CD14-positive monocyte (primary cell): ENCODE data around the gene DNAJC1. TPM values are rescaled to one million over a fixed set of nuclear protein-coding genes. Genes with fewer than 3 reads are reported as not detected.

Experiments
- DNase-seq, 3 donors: peaks; one replicate each; pipeline ENCODE4 v3.0.0-alpha.2; 2011 to 2022
- H2AFZ ChIP-seq: 2 replicates; pipeline ENCODE4 v1.6.0; 2012; ENCODE audit warnings: mild to moderate bottlenecking, low read depth, low read length, inconsistent platforms; ENCODE audit not compliant: insufficient read depth, poor library complexity, severe bottlenecking
- H3K27ac ChIP-seq, 2 donors: 1 replicate in 1 of 2; 2 replicates in 1 of 2; pipeline ENCODE4 v1.5.1; 2012 to 2013; ENCODE audit warnings: low read length in 2 of 2, control low read depth in 1 of 2, inconsistent platforms in 1 of 2, low read depth in 1 of 2, mild to moderate bottlenecking in 1 of 2
- H3K27me3 ChIP-seq, 2 donors: one replicate each; pipeline versions ENCODE4 v1.6.0 to v1.6.1; 2011 to 2013; ENCODE audit warnings: low read length in 2 of 2; ENCODE audit not compliant: control insufficient read depth in 2 of 2, insufficient read depth in 2 of 2
- H3K36me3 ChIP-seq, 2 donors: replicated peaks in 1 of 2; 1 replicate in 1 of 2; 2 replicates in 1 of 2; pipeline versions ENCODE4 v1.5.1 to v1.6.1; 2012 to 2013; ENCODE audit warnings: low read length in 2 of 2, control low read depth in 1 of 2, inconsistent platforms in 1 of 2, mild to moderate bottlenecking in 1 of 2; ENCODE audit not compliant: insufficient read depth in 2 of 2, control insufficient read depth in 1 of 2
- H3K4me1 ChIP-seq, 2 donors: 1 replicate in 1 of 2; 2 replicates in 1 of 2; pipeline versions ENCODE4 v1.5.1 to v1.6.1; 2012 to 2013; ENCODE audit warnings: low read length in 2 of 2, control low read depth in 1 of 2, inconsistent platforms in 1 of 2, mild to moderate bottlenecking in 1 of 2, moderate library complexity in 1 of 2; ENCODE audit not compliant: insufficient read depth in 2 of 2, control insufficient read depth in 1 of 2
- H3K4me2 ChIP-seq: replicated peaks from 2 replicates; pipeline ENCODE3; 2012; ENCODE audit warnings: low read length, moderate library complexity, mild to moderate bottlenecking; ENCODE audit not compliant: poor library complexity, severe bottlenecking; ENCODE audit errors: extremely low read depth
- H3K4me3 ChIP-seq, 3 experiments: fragments of 200-600 bp in 1 of 3; sonication (generic) in 1 of 3; replicated peaks in 1 of 3; 1 replicate in 2 of 3; 2 replicates in 1 of 3; pipeline ENCODE4 v1.5.1; 2011 to 2013; ENCODE audit warnings: low read length in 3 of 3, mild to moderate bottlenecking in 3 of 3, control low read depth in 2 of 3, low read depth in 2 of 3, inconsistent platforms in 1 of 3, moderate library complexity in 1 of 3
- H3K79me2 ChIP-seq: 2 replicates; pipeline ENCODE4 v1.6.0; 2012; ENCODE audit warnings: mild to moderate bottlenecking, control low read depth, inconsistent platforms, low read length, moderate library complexity; ENCODE audit not compliant: insufficient read depth
- H3K9ac ChIP-seq: 2 replicates; pipeline ENCODE4 v1.6.0; 2017; ENCODE audit warnings: low read length, mild to moderate bottlenecking; ENCODE audit not compliant: insufficient read depth, poor library complexity, severe bottlenecking
- H3K9me3 ChIP-seq, 2 donors: replicated peaks in 1 of 2; 1 replicate in 1 of 2; 2 replicates in 1 of 2; pipeline versions ENCODE4 v1.5.1 to v1.6.1; 2012 to 2013; ENCODE audit warnings: low read length in 2 of 2, control low read depth in 1 of 2; ENCODE audit not compliant: control insufficient read depth in 1 of 2, insufficient read depth in 1 of 2
- H4K20me1 ChIP-seq: 2 replicates; pipeline ENCODE4 v1.6.0; 2012; ENCODE audit warnings: mild to moderate bottlenecking, low read length, control low read depth, moderate library complexity; ENCODE audit not compliant: insufficient read depth
- H3K27ac Mint-ChIP-seq, 7 donors: one replicate each; pipeline ENCODE4 v1.8.0; 2020; ENCODE audit warnings: mild to moderate bottlenecking in 7 of 7, mixed read lengths in 7 of 7, moderate library complexity in 6 of 7, inconsistent platforms in 2 of 7
- H3K27me3 Mint-ChIP-seq, 3 donors: one replicate each; pipeline ENCODE4 v1.8.0; 2021 to 2022; ENCODE audit warnings: low read depth in 3 of 3, mild to moderate bottlenecking in 3 of 3, mixed read lengths in 3 of 3, moderate library complexity in 3 of 3, inconsistent platforms in 1 of 3
- H3K36me3 Mint-ChIP-seq, 2 donors: one replicate each; pipeline ENCODE4 v1.8.0; 2020; ENCODE audit warnings: mixed read lengths in 2 of 2, inconsistent platforms in 1 of 2, mild to moderate bottlenecking in 1 of 2
- H3K4me1 Mint-ChIP-seq: one replicate; pipeline ENCODE4 v1.8.0; 2020; ENCODE audit warnings: mild to moderate bottlenecking, mixed read lengths
- H3K4me3 Mint-ChIP-seq, 2 donors: one replicate each; pipeline ENCODE4 v1.8.0; 2020; ENCODE audit warnings: mild to moderate bottlenecking in 2 of 2, mixed read lengths in 2 of 2, moderate library complexity in 1 of 2
- H3K9me3 Mint-ChIP-seq, 7 donors: one replicate each; pipeline ENCODE4 v1.8.0; 2020 to 2022; ENCODE audit warnings: mixed read lengths in 7 of 7, mild to moderate bottlenecking in 6 of 7, moderate library complexity in 6 of 7, inconsistent platforms in 2 of 7
- WGBS: methylation state at CpG from one replicate; pipeline ENCODE4 v1.1.5; 2013; ENCODE audit warnings: missing lambda C conversion rate; ENCODE audit not compliant: insufficient coverage; 5-methylcytosine and 5-hydroxymethylcytosine counted together
- intact Hi-C, 2 donors: fragments of 100-400 bp; cut with micrococcal nuclease; formaldehyde crosslinking; loops; one replicate each; pipeline versions ENCODE4 v1.15.0 to v1.15.1; 2023
- polyA minus RNA-seq: library from RNA; depleted of rRNA, polyadenylated mRNA; stranded (reverse); fragments of >200 nt; gene quantifications from 2 replicates; pipeline ENCODE4 v1.2.3, GENCODE V29; 2012
- polyA plus RNA-seq, 3 donors: library from polyadenylated mRNA; depleted of rRNA in 1 of 3; unstranded in 2 of 3; stranded (reverse) in 1 of 3; fragments of 300-500 nt in 2 of 3; fragments of >200 nt in 1 of 3; fragmentation: Illumina TruSeq in 2 of 3; gene quantifications; 1 replicate in 2 of 3; 2 replicates in 1 of 3; pipeline ENCODE4 v1.2.3, GENCODE V29; 2012 to 2021
- total RNA-seq, 12 experiments: library from RNA in 1 of 12; stranded (reverse) in 1 of 12; fragments of 120-200 nt in 1 of 12; gene quantifications; one replicate each; pipeline ENCODE4 v1.2.4 and lab custom pipeline; 2013 to 2026; ENCODE audit warnings: mixed read lengths in 6 of 12, inconsistent platforms in 1 of 12
- TF ChIP-seq, protein P1 (sequence below): fragments of 200-600 bp; IDR thresholded peaks from one replicate; pipeline ENCODE4 v1.8.0; 2022; ENCODE audit warnings: antibody characterized with exemption, mild to moderate bottlenecking

Gene DNAJC1, protein sequence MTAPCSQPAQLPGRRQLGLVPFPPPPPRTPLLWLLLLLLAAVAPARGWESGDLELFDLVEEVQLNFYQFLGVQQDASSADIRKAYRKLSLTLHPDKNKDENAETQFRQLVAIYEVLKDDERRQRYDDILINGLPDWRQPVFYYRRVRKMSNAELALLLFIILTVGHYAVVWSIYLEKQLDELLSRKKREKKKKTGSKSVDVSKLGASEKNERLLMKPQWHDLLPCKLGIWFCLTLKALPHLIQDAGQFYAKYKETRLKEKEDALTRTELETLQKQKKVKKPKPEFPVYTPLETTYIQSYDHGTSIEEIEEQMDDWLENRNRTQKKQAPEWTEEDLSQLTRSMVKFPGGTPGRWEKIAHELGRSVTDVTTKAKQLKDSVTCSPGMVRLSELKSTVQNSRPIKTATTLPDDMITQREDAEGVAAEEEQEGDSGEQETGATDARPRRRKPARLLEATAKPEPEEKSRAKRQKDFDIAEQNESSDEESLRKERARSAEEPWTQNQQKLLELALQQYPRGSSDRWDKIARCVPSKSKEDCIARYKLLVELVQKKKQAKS
- 33.1 TPM for total RNA-seq (2013)
- polyA plus RNA-seq (10 to 100 TPM; 11.4 to 12.9 (median 12.5) TPM), polyA minus RNA-seq (19.7 and 29.8 TPM in 2 replicates), total RNA-seq (lab: John Stamatoyannopoulos, UW) (15.0 to 31.9 (median 28.3) reads per million in 11 experiments)

DNA sequence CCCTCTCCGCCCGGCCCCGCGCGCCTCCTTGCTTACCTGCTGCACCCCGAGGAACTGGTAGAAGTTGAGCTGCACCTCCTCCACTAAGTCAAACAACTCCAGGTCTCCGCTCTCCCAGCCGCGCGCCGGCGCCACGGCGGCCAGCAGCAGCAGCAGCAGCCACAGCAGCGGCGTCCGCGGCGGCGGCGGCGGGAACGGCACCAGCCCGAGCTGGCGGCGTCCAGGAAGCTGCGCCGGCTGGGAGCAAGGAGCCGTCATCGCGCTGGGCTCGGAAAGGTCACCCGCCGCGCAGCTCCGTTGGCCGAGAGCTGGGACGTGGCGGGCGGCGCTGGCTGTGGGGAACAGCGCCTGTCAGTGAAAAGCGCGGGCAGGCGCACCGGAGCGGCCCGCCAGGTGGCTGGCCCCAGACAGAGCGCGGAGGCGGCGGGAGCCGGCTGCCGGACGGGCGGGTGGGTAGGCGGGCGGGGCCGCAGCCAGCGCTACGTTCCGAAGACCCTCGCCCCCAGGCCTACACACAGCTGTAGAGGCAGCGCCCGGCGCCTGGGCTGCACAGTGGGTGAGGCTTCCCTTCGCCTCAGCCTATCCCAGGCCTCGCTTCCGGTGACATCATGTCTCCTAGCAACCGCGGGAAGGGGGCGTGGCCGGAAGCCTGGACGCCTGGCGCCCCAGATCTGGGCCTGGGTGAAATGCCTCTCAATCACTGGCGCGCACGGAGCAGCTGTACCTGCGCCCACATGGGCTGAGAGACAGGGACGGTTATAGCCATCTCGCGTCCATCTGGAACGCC, at the start of gene DNAJC1:
TSS of gene DNAJC1 (minus strand) at position 554 of the 787 bp plus-strand sequence. CDS start at position 258, 296 bp downstream.
- no peaks in the 10 kb centered on the region for H3K36me3 ChIP-seq
- H3K27ac ChIP-seq: peak within 1 kb of the TSS; percentile 85 to 87
- TF ChIP-seq, protein P1, sequence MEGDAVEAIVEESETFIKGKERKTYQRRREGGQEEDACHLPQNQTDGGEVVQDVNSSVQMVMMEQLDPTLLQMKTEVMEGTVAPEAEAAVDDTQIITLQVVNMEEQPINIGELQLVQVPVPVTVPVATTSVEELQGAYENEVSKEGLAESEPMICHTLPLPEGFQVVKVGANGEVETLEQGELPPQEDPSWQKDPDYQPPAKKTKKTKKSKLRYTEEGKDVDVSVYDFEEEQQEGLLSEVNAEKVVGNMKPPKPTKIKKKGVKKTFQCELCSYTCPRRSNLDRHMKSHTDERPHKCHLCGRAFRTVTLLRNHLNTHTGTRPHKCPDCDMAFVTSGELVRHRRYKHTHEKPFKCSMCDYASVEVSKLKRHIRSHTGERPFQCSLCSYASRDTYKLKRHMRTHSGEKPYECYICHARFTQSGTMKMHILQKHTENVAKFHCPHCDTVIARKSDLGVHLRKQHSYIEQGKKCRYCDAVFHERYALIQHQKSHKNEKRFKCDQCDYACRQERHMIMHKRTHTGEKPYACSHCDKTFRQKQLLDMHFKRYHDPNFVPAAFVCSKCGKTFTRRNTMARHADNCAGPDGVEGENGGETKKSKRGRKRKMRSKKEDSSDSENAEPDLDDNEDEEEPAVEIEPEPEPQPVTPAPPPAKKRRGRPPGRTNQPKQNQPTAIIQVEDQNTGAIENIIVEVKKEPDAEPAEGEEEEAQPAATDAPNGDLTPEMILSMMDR: peak; percentile 15
- H3K27me3 ChIP-seq: no peaks in the 10 kb centered on the region
- H3K4me1 ChIP-seq: peaks cover 17 to 24% of the 10 kb centered on the region in 2 donors
- H3K4me3 ChIP-seq: peak within 1 kb of the TSS; percentile 56 to 90 (median 83)
- H3K9ac ChIP-seq: peak within 1 kb of the TSS; percentile 82
- Mint-ChIP-seq H3K36me3 (peaks cover 0 to 1% of the 10 kb centered on the region in 2 donors), H3K4me3 (peak within 1 kb of the TSS; percentile 92 to 99), H3K9me3 (no peaks in the 10 kb centered on the region), H3K27ac (peak within 1 kb of the TSS; percentile 85 to 94 (median 92)), H3K4me1 (peaks cover 31% of the 10 kb centered on the region), H3K27me3 (peaks cover 0 to 1% (median 0%) of the 10 kb centered on the region in 3 donors)
- H2AFZ ChIP-seq: peak within 1 kb of the TSS; percentile 89
- peak within 1 kb of the TSS; percentile 82 for H3K4me2 ChIP-seq
- no peaks in the 10 kb centered on the region for H3K9me3 ChIP-seq
- peak; percentile 92 to 95 (median 93) for DNase-seq
- intact Hi-C loops: loop anchor here (2.0 to 10.0 kb wide), 8 partner anchors 249 to 984 kb away; partner anchors contain the start of genes BMI1 (in 1 of the 2), COMMD3 (in 1 of the 2) and SPAG6 (in 1 of the 2)
- H3K79me2 ChIP-seq: peaks cover 36% of the 10 kb centered on the region
- no peaks in the 10 kb centered on the region for H4K20me1 ChIP-seq
- under 1% methylated on average over 79 of the region's 83 CpGs for WGBS

DNA sequence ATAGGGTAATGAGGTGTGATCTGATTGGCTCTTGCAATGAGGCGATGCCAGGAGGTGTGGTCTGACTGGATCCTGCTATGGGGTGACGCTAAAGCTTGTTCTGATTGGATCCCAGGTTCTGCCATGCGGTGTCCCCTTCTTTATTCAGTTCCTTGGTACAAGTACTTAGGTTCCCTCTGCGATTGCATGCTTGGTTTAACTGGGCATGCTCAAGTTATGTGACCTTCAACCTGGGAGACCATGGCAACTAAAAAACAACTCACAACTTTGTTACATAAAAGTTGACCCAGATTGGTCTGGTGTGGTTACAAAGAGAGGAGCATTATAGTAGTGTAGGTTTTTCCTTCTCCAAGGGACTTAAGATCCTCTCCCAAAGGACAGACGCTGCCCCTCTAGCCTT, 49.5 kb upstream of the DNAJC1 start:
- no peaks in the 10 kb centered on the region for H4K20me1 ChIP-seq
- no peaks in the 10 kb centered on the region for H3K9me3 ChIP-seq
- peaks cover 0 to 3% of the 10 kb centered on the region in 2 donors for H3K36me3 Mint-ChIP-seq
- no peak overlapping the region for H3K27ac ChIP-seq
- H3K27me3 Mint-ChIP-seq: peaks cover 0 to 4% (median 1%) of the 10 kb centered on the region in 3 donors
- peak overlapping the region in 1 of 7 donors; percentile 65 for H3K27ac Mint-ChIP-seq
- no peak overlapping the region for H2AFZ ChIP-seq
- no peaks in the 10 kb centered on the region for H3K27me3 ChIP-seq
- H3K4me3 Mint-ChIP-seq: no peak overlapping the region
- WGBS: 96% methylated on average over 3 of the region's 5 CpGs
- no peak overlapping the region for H3K9ac ChIP-seq
- intact Hi-C loops: no loop called here
- no peak for DNase-seq
- H3K4me3 ChIP-seq: no peak overlapping the region
- no peak overlapping the region for H3K4me2 ChIP-seq
- no peaks in the 10 kb centered on the region for H3K79me2 ChIP-seq
- no peaks in the 10 kb centered on the region for H3K36me3 ChIP-seq
- H3K4me1 Mint-ChIP-seq: no peaks in the 10 kb centered on the region
- TF ChIP-seq, protein P1: no peak
- no peaks in the 10 kb centered on the region for H3K4me1 ChIP-seq
- peaks cover 0 to 9% (median 5%) of the 10 kb centered on the region in 7 donors for H3K9me3 Mint-ChIP-seq
